H1 (cell line): ENCODE results near the gene FBN1. TPM values are rescaled to one million over a fixed set of nuclear protein-coding genes. Genes with fewer than 3 reads are reported as not detected.

Source experiments
- CTCF ChIA-PET: fragments of 300-600 bp; sonication (Branson Sonifier 250); formaldehyde crosslinking; loops from one replicate; lab custom pipeline; 2021; ENCODE audit not compliant: partially characterized antibody; lab: Charles Lee
- POLR2A ChIA-PET: fragments of 300-600 bp; sonication (Branson Sonifier 250); formaldehyde crosslinking; loops from one replicate; lab custom pipeline; 2021; ENCODE audit warnings: inconsistent platforms; ENCODE audit not compliant: partially characterized antibody; lab: Charles Lee
- DNase-seq, 2 experiments: peaks; one replicate each; pipeline versions ENCODE4 v3.0.0 to v3.0.0-alpha.2; 2010 to 2022; ENCODE audit warnings: low spot score in 2 of 2, low read depth in 1 of 2, mixed read lengths in 1 of 2
- FAIRE-seq: peaks from 2 replicates; lab custom pipeline; 2011; peaks lifted over from hg19 to GRCh38; lab: Jason Lieb, UNC
- H2AFZ ChIP-seq: 2 replicates; pipeline ENCODE4 v1.8.1; 2012; ENCODE audit warnings: low read length, inconsistent platforms
- H2AK5ac ChIP-seq: 2 replicates; pipeline ENCODE4 v1.6.1; 2013; ENCODE audit warnings: low read depth, low read length
- H2BK120ac ChIP-seq: replicated peaks from 2 replicates; pipeline ENCODE3; 2013; ENCODE audit warnings: low read depth, low read length, inconsistent platforms
- H2BK12ac ChIP-seq: 2 replicates; pipeline ENCODE4 v1.6.1; 2013; ENCODE audit warnings: low read depth, low read length
- H2BK15ac ChIP-seq: 2 replicates; pipeline ENCODE4 v1.6.1; 2013; ENCODE audit warnings: low read length
- H2BK20ac ChIP-seq: 2 replicates; pipeline ENCODE4 v1.6.1; 2013; ENCODE audit warnings: low read length
- H2BK5ac ChIP-seq: 2 replicates; pipeline ENCODE4 v1.6.1; 2013; ENCODE audit warnings: low read depth, low read length
- H3K14ac ChIP-seq: 2 replicates; pipeline ENCODE4 v1.6.1; 2013; ENCODE audit warnings: inconsistent platforms; ENCODE audit not compliant: insufficient read length
- H3K18ac ChIP-seq: 2 replicates; pipeline ENCODE4 v1.6.1; 2013; ENCODE audit warnings: low read length; ENCODE audit errors: extremely low read depth
- H3K23ac ChIP-seq: 2 replicates; pipeline ENCODE4 v1.6.1; 2013; ENCODE audit warnings: inconsistent platforms; ENCODE audit not compliant: insufficient read length
- H3K23me2 ChIP-seq: 2 replicates; pipeline ENCODE4 v1.6.1; 2013; ENCODE audit warnings: low read depth, low read length
- H3K27ac ChIP-seq: 2 replicates; pipeline ENCODE4 v1.6.1; 2011; ENCODE audit warnings: low read depth, low read length, inconsistent platforms
- H3K27me3 ChIP-seq, 4 experiments: replicated peaks in 1 of 4; 1 replicate in 1 of 4; 2 replicates in 3 of 4; pipeline versions ENCODE4 v1.6.1 to v1.8.1; 2011 to 2013; ENCODE audit warnings: low read length in 3 of 4, mild to moderate bottlenecking in 3 of 4, inconsistent platforms in 2 of 4, mixed read lengths in 2 of 4, moderate library complexity in 1 of 4; ENCODE audit not compliant: control insufficient read depth in 3 of 4, insufficient read depth in 3 of 4; ENCODE audit errors: extremely low read depth in 1 of 4
- H3K36me3 ChIP-seq, 4 experiments: 2 replicates each; pipeline versions ENCODE4 v1.6.1 to v1.8.1; 2011 to 2013; ENCODE audit warnings: mild to moderate bottlenecking in 4 of 4, low read length in 3 of 4, moderate library complexity in 2 of 4, control low read depth in 1 of 4, inconsistent platforms in 1 of 4; ENCODE audit not compliant: insufficient read depth in 4 of 4, control insufficient read depth in 2 of 4
- H3K4ac ChIP-seq: replicated peaks from 2 replicates; pipeline ENCODE3; 2013; ENCODE audit warnings: low read length, low read depth, mixed read lengths, inconsistent platforms; ENCODE audit not compliant: insufficient read length
- H3K4me1 ChIP-seq, 4 experiments: replicated peaks in 1 of 4; 1 replicate in 1 of 4; 2 replicates in 3 of 4; pipeline versions ENCODE4 v1.6.1 to v1.8.1; 2011 to 2013; ENCODE audit warnings: low read length in 3 of 4, inconsistent platforms in 2 of 4, mixed read lengths in 1 of 4; ENCODE audit not compliant: insufficient read depth in 4 of 4, control insufficient read depth in 3 of 4
- H3K4me2 ChIP-seq, 2 experiments: 2 replicates each; pipeline versions ENCODE4 v1.6.1 to v1.8.1; 2011 to 2013; ENCODE audit warnings: low read depth in 2 of 2, low read length in 2 of 2, control low read depth in 1 of 2, inconsistent platforms in 1 of 2, mild to moderate bottlenecking in 1 of 2; ENCODE audit not compliant: insufficient read depth in 1 of 2
- H3K4me3 ChIP-seq, 4 experiments: fragments of 200-600, 300-600 bp in 1 of 4; sonication (generic), shearing (Covaris generic), sonication (Bioruptor Twin) in 1 of 4; 2 replicates each; pipeline versions ENCODE4 v1.5.1 to v1.8.1; 2011 to 2016; ENCODE audit warnings: low read length in 4 of 4, low read depth in 3 of 4, control low read depth in 2 of 4, inconsistent platforms in 2 of 4, mild to moderate bottlenecking in 2 of 4, mixed read lengths in 1 of 4, moderate library complexity in 1 of 4; ENCODE audit not compliant: insufficient read depth in 2 of 4; ENCODE audit errors: extremely low read depth in 1 of 4
- H3K56ac ChIP-seq: replicated peaks from 2 replicates; pipeline ENCODE3; 2013; ENCODE audit warnings: low read depth, mild to moderate bottlenecking, mixed read lengths, low read length, inconsistent platforms; ENCODE audit not compliant: insufficient read length
- H3K79me1 ChIP-seq: 2 replicates; pipeline ENCODE4 v1.6.1; 2013; ENCODE audit warnings: low read depth, low read length, control low read depth
- H3K79me2 ChIP-seq, 2 experiments: 2 replicates each; pipeline versions ENCODE4 v1.6.1 to v1.8.1; 2012 to 2013; ENCODE audit warnings: low read length in 2 of 2, mild to moderate bottlenecking in 2 of 2, inconsistent platforms in 1 of 2; ENCODE audit not compliant: insufficient read depth in 2 of 2, control insufficient read depth in 1 of 2
- H3K9ac ChIP-seq, 4 experiments: replicated peaks in 1 of 4; 1 replicate in 1 of 4; 2 replicates in 3 of 4; pipeline versions ENCODE4 v1.6.1 to v1.8.1; 2011 to 2013; ENCODE audit warnings: low read depth in 3 of 4, low read length in 3 of 4, control low read depth in 2 of 4, mild to moderate bottlenecking in 2 of 4, moderate library complexity in 2 of 4, inconsistent platforms in 1 of 4; ENCODE audit errors: extremely low read depth in 1 of 4
- H3K9me3 ChIP-seq, 2 experiments: 2 replicates each; pipeline versions ENCODE4 v1.6.1 to v1.8.1; 2012 to 2013; ENCODE audit warnings: mild to moderate bottlenecking in 2 of 2, moderate library complexity in 2 of 2, control low read depth in 1 of 2, inconsistent platforms in 1 of 2, low read depth in 1 of 2, low read length in 1 of 2, mixed read lengths in 1 of 2; ENCODE audit not compliant: insufficient read depth in 2 of 2
- H4K20me1 ChIP-seq, 2 experiments: replicated peaks in 1 of 2; 2 replicates each; pipeline versions ENCODE3 to v1.8.1; 2011 to 2013; ENCODE audit warnings: inconsistent platforms in 2 of 2, low read length in 2 of 2, mild to moderate bottlenecking in 1 of 2; ENCODE audit not compliant: insufficient read depth in 2 of 2, control insufficient read depth in 1 of 2
- H4K5ac ChIP-seq: 2 replicates; pipeline ENCODE4 v1.6.1; 2013; ENCODE audit warnings: low read length, low read depth, mixed read lengths, inconsistent platforms; ENCODE audit not compliant: insufficient read length
- H4K8ac ChIP-seq: 2 replicates; pipeline ENCODE4 v1.8.0; 2013; ENCODE audit warnings: mild to moderate bottlenecking, moderate library complexity, low read length, inconsistent platforms; ENCODE audit not compliant: insufficient read depth; ENCODE audit errors: extremely low read depth
- H4K91ac ChIP-seq: replicated peaks from 2 replicates; pipeline ENCODE3; 2013; ENCODE audit warnings: low read length, mixed read lengths, inconsistent platforms; ENCODE audit not compliant: insufficient read length
- ASH2L ChIP-seq: fragments of 200-600, 300-600 bp; sonication (generic); IDR thresholded peaks from one replicate; pipeline ENCODE4 v1.7.1; 2017; ENCODE audit warnings: low read length
- CHD2 ChIP-seq: IDR thresholded peaks from 2 replicates; pipeline ENCODE4 v1.6.1; 2012; ENCODE audit warnings: low read length, improper control_type of control experiment
- CREB1 ChIP-seq: IDR thresholded peaks from 2 replicates; pipeline ENCODE4 v1.6.1; 2012; ENCODE audit warnings: inconsistent platforms
- CTBP2 ChIP-seq: IDR thresholded peaks from 2 replicates; pipeline ENCODE4 v1.7.0; 2011; ENCODE audit warnings: borderline replicate concordance, mild to moderate bottlenecking, moderate library complexity, mixed read lengths, low read length; ENCODE audit not compliant: insufficient read depth, insufficient read length
- FOSL1 ChIP-seq: IDR thresholded peaks from 2 replicates; pipeline ENCODE4 v1.6.1; 2011; ENCODE audit warnings: mild to moderate bottlenecking, low read depth, low read length, moderate library complexity; ENCODE audit not compliant: insufficient read depth
- HDAC6 ChIP-seq: IDR thresholded peaks from one replicate; pipeline ENCODE4 v1.7.1; 2012; ENCODE audit warnings: low read depth, mild to moderate bottlenecking, inconsistent platforms, low read length, moderate library complexity
- KDM1A ChIP-seq: fragments of 200-600, 300-600 bp; sonication (generic); IDR thresholded peaks from 2 replicates; pipeline ENCODE4 v1.7.1; 2016; ENCODE audit warnings: mild to moderate bottlenecking, low read length, borderline replicate concordance
- NANOG ChIP-seq: IDR thresholded peaks from 2 replicates; pipeline ENCODE4 v1.6.1; 2011; ENCODE audit warnings: low read length, low read depth, mild to moderate bottlenecking, inconsistent platforms; ENCODE audit not compliant: insufficient read depth, poor library complexity, severe bottlenecking
- NRF1 ChIP-seq: IDR thresholded peaks from 2 replicates; pipeline ENCODE4 v1.6.1; 2011; ENCODE audit warnings: mild to moderate bottlenecking, low read depth, low read length, improper control_type of control experiment
- PHF8 ChIP-seq: fragments of 200-600 bp; sonication (generic); conservative IDR thresholded peaks from 2 replicates; pipeline ENCODE4 v1.7.1; 2012; ENCODE audit warnings: low read depth, mild to moderate bottlenecking, inconsistent platforms, low read length, moderate library complexity
- POLR2AphosphoS5 ChIP-seq: IDR thresholded peaks from 2 replicates; pipeline ENCODE4 v1.6.1; 2011; ENCODE audit warnings: low read depth, low read length
- POU5F1 ChIP-seq: IDR thresholded peaks from 2 replicates; pipeline ENCODE4 v1.6.1; 2011; ENCODE audit warnings: low read depth, mild to moderate bottlenecking, low read length, moderate library complexity
- RXRA ChIP-seq: IDR thresholded peaks from 2 replicates; pipeline ENCODE4 v1.6.1; 2011; ENCODE audit warnings: low read depth, mild to moderate bottlenecking, low read length, moderate library complexity; ENCODE audit not compliant: insufficient read depth
- SIX5 ChIP-seq: IDR thresholded peaks from 2 replicates; pipeline ENCODE4 v1.6.1; 2011; ENCODE audit warnings: mild to moderate bottlenecking, low read depth, low read length
- SRF ChIP-seq: IDR thresholded peaks from 2 replicates; pipeline ENCODE4 v1.6.1; 2011; ENCODE audit warnings: mild to moderate bottlenecking, low read depth, low read length, moderate library complexity
- WGBS, 2 experiments: shearing (Covaris generic) in 1 of 2; methylation state at CpG; one replicate each; pipeline versions ENCODE4 v1.1.6 to v1.1.7; 2013 to 2015; ENCODE audit warnings: low lambda C conversion rate in 2 of 2, mixed read lengths in 2 of 2, inconsistent platforms in 1 of 2, low coverage in 1 of 2, missing lambda C conversion rate in 1 of 2; ENCODE audit not compliant: insufficient replicate concordance in 2 of 2, insufficient coverage in 1 of 2, insufficient read length in 1 of 2; ENCODE audit errors: extremely low coverage in 1 of 2, missing lambda C conversion rate in 1 of 2; 5-methylcytosine and 5-hydroxymethylcytosine counted together
- polyA plus RNA-seq, 7 experiments: library from polyadenylated mRNA; depleted of rRNA in 3 of 7; stranded (reverse) in 5 of 7; unstranded in 2 of 7; fragments of >200 nt in 5 of 7; fragments of 200-250 nt in 2 of 7; gene quantifications; 1 replicate in 5 of 7; 2 replicates in 1 of 7; 4 replicates in 1 of 7; pipeline versions ENCODE4 v1.2.1 to v1.2.3, GENCODE V29; 2011 to 2013; ENCODE audit warnings: missing spikeins in 2 of 7, mixed read lengths in 2 of 7
- total RNA-seq: library from RNA; stranded (reverse); fragmentation: NEBNext Ultra II Directional; extraction: Animal tissue kit (Norgen Biotek cat#: 25700); gene quantifications from 2 replicates; pipeline ENCODE4 v1.2.1, GENCODE V29; 2021

Gene FBN1
- total and polyA plus RNA-seq, 2 of the 8 experiments (the other 6 are each of a cell fraction or from before 2014, with no cell fraction given), result 3.0 to 4.0 TPM

DNA sequence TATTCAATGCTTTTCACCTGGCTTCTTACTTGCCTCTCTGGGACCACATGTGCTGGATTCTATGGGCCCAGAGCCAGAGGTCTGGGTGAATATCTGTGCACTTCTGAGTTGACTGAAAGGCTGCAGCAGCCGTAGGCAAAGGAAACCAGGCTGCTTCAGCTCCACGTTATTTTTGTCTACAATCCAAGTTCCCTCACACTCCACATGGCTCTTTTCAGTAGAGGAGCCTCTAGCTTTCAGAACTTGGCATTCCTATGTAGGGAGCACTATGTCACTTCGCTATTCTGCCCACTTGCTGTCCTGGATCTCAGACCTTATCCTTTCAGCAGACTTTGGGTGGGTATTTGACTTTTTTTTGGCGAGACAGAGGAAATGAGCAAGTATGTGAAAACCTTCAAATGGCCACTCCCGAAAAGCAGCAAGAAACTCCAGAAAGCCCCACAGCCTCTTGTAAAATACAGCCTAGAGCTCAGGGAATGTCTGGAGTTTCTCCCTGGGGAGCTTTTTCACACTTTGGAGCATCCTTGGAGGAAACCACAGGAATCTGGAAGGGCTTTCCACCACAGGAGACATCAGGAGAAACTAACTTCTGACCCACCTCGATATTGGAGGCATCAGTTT lies 233.4 kb downstream of the FBN1 start:
- POLR2A ChIA-PET, result no interaction called here
- Histone ChIP-seq H3K4me3 (no peak overlapping the region), H2AFZ (no peak overlapping the region), H3K27me3 (no peaks in the 10 kb centered on the region), H3K18ac (no peak overlapping the region), H2BK5ac (no peak overlapping the region), H4K5ac (no peak overlapping the region), H3K4me2 (no peak overlapping the region), H4K91ac (no peak overlapping the region), H4K20me1 (no peaks in the 10 kb centered on the region), H3K14ac (no peak overlapping the region), H3K23ac (no peak overlapping the region), H3K56ac (no peak overlapping the region), H3K23me2 (no peaks in the 10 kb centered on the region), H3K9me3 (no peaks in the 10 kb centered on the region), H4K8ac (no peak overlapping the region), H3K27ac (no peak overlapping the region), H2BK15ac (no peak overlapping the region), H3K9ac (no peak overlapping the region), H3K79me1 (no peaks in the 10 kb centered on the region), H2BK120ac (no peak overlapping the region), H3K4me1 (no peaks in the 10 kb centered on the region), H2BK12ac (no peak overlapping the region), H3K79me2 (no peaks in the 10 kb centered on the region), H3K4ac (no peak overlapping the region), H2AK5ac (no peak overlapping the region), H3K36me3 (no peaks in the 10 kb centered on the region), H2BK20ac (no peak overlapping the region)
- CTCF ChIA-PET, result interaction anchor here (0.6 to 1.4 kb wide), 5 partner anchors 9 to 765 kb away, joined by 3 to 4 read pairs (median 3); no protein-coding TSS in a partner anchor
- DNase-seq (no peak), FAIRE-seq (no peak)
- 90% methylated on average over 6 of the region's 6 CpGs; no CpG with 5 or more reads in 1 of the 2 experiments for whole genome bisulfite sequencing, 2 experiments
- TF ChIP-seq POU5F1, result no peak
- TF ChIP-seq POLR2AphosphoS5, result no peak
- no peak for TF ChIP-seq SRF
- TF ChIP-seq CHD2, result no peak
- no peak for TF ChIP-seq NRF1
- TF ChIP-seq CTBP2, result no peak
- TF ChIP-seq SIX5, result no peak
- TF ChIP-seq NANOG, result no peak
- no peak for TF ChIP-seq RXRA
- no peak for TF ChIP-seq HDAC6
- no peak for TF ChIP-seq KDM1A
- no peak for TF ChIP-seq PHF8
- TF ChIP-seq FOSL1, result no peak
- no peak for TF ChIP-seq CREB1
- no peak for TF ChIP-seq ASH2L
